Mucosa of descending colon (tissue), 3 donors: ENCODE results near the gene R3HDM4. TPM values are rescaled to one million over a fixed set of nuclear protein-coding genes. Genes with fewer than 3 reads are reported as not detected.
"Not testable (repeated sequence)": the region's sequence is repeated elsewhere in the genome, so short reads cannot be mapped to it uniquely, and the experiment has no call there.

Experiments used
- ATAC-seq: fragments of 200-7000 bp; cut with Tn5 transposase; one replicate; pipeline ENCODE4 v1.9.1; 2020; ENCODE audit warnings: mild to moderate bottlenecking, moderate library complexity
- DNase-seq, 3 donors: peaks; one replicate each; pipeline ENCODE4 v3.0.0-alpha.2; 2020
- H3K36me3 ChIP-seq: fragments of 200-600 bp; one replicate; pipeline ENCODE4 v1.8.0; 2021; ENCODE audit warnings: low read depth, mild to moderate bottlenecking
- H3K4me1 ChIP-seq: fragments of 200-600 bp; one replicate; pipeline ENCODE4 v1.8.0; 2021; ENCODE audit warnings: low read depth, mild to moderate bottlenecking
- H3K4me3 ChIP-seq: fragments of 200-600 bp; one replicate; pipeline ENCODE4 v1.8.0; 2021; ENCODE audit warnings: mild to moderate bottlenecking
- H3K9me3 ChIP-seq: fragments of 200-600 bp; one replicate; pipeline ENCODE4 v1.8.0; 2021; ENCODE audit warnings: mild to moderate bottlenecking
- CTCF ChIP-seq: fragments of 200-600 bp; IDR thresholded peaks from one replicate; pipeline ENCODE4 v1.8.0; 2022; ENCODE audit warnings: antibody characterized with exemption, mild to moderate bottlenecking
- intact Hi-C, 2 donors: fragments of 100-400 bp; cut with DNase I in 1 of 2; cut with micrococcal nuclease in 1 of 2; formaldehyde crosslinking; loops; one replicate each; pipeline versions ENCODE4 v1.11.0 to v1.11.1; 2022; cut with DNase I, micrococcal nuclease
- total RNA-seq, 3 donors: library from RNA; stranded (reverse); fragmentation: NEBNext Ultra II Directional in 2 of 3; extraction: Animal tissue kit (Norgen Biotek cat#: 25700) in 2 of 3; gene quantifications; one replicate each; pipeline versions ENCODE4 v1.2.1 to v1.2.4, GENCODE V29; 2021 to 2023
- donor health status: DM: no; HTN: no; CAD: no; lungs with moderate emphysema.
- donor health status: DM: no; HTN: no; CAD: no.
- donor health status: DM: no; HTN: yes; CAD: no.

R3HDM4 gene
- total RNA-seq, 3 donors from 2014 or later = 52.6 to 62.6 (median 54.8) TPM

GRCh38 chr19:855566-856120, 57.4 kb downstream of the R3HDM4 start:
- ATAC-seq (no peak), DNase-seq (peak in 1 of 3 donors; percentile 52)
- Histone ChIP-seq H3K36me3 (no peaks in the 10 kb centered on the region), H3K4me3 (no peak overlapping the region), H3K9me3 (no peaks in the 10 kb centered on the region), H3K4me1 (peaks cover 3% of the 10 kb centered on the region)
- TF ChIP-seq CTCF = no peak
- intact Hi-C loops = loop anchor here in 1 of 2 donors (10.0 kb wide), 1 partner anchor 129 kb away; the partner anchor contains the start of gene WDR18

GRCh38 chr19:855142-855541, 57.9 kb downstream of the R3HDM4 start:
- Histone ChIP-seq H3K9me3 (no peaks in the 10 kb centered on the region), H3K36me3 (no peaks in the 10 kb centered on the region), H3K4me1 (peaks cover 3% of the 10 kb centered on the region), H3K4me3 (no peak overlapping the region)
- intact Hi-C loops = loop anchor here in 1 of 2 donors (10.0 kb wide), 1 partner anchor 130 kb away; the partner anchor contains the start of gene WDR18
- TF ChIP-seq CTCF = no peak
- DNase-seq = peak in 1 of 3 donors; percentile 30
- ATAC-seq = no peak

GRCh38 chr19:854549-854948, 58.5 kb downstream of the R3HDM4 start:
- Histone ChIP-seq H3K9me3 (no peaks in the 10 kb centered on the region), H3K4me3 (no peak overlapping the region), H3K4me1 (peaks cover 3% of the 10 kb centered on the region), H3K36me3 (no peaks in the 10 kb centered on the region)
- no peak for TF ChIP-seq CTCF
- ATAC-seq (no peak), DNase-seq (no peak)
- intact Hi-C loops = loop anchor here in 1 of 2 donors (10.0 kb wide), 1 partner anchor 130 kb away; the partner anchor contains the start of gene WDR18

- H3K4me1 ChIP-seq, ATAC-seq, H3K36me3 ChIP-seq, H3K4me3 ChIP-seq, H3K9me3 ChIP-seq: not testable (repeated sequence)
- peak in 1 of 3 donors; percentile 47 for DNase-seq
- intact Hi-C loops = loop anchor here in 1 of 2 donors (10.0 kb wide), 1 partner anchor 131 kb away; the partner anchor contains the start of gene WDR18
These were observed 59.3 kb downstream of the R3HDM4 start for GRCh38 chr19:853614-854220.

GRCh38 chr19:853014-853585, 59.9 kb downstream of the R3HDM4 start:
- intact Hi-C loops = loop anchor here in 1 of 2 donors (10.0 kb wide), 1 partner anchor 132 kb away; the partner anchor contains the start of gene WDR18

More at GRCh38 chr19:853014-853585, 59.9 kb downstream of the R3HDM4 start:
- peaks cover 3% of the 10 kb centered on the region for H3K4me1 ChIP-seq
- no peak overlapping the region for H3K4me3 ChIP-seq
- H3K36me3 ChIP-seq = no peaks in the 10 kb centered on the region
- no peaks in the 10 kb centered on the region for H3K9me3 ChIP-seq
- ATAC-seq = no peak
- no peak for TF ChIP-seq CTCF
- peak in 1 of 3 donors; percentile 45 for DNase-seq
